Measurements from ENCODE around the gene DCAF8L2.
"Not testable (repeated sequence)": the region's sequence is repeated elsewhere in the genome, so short reads cannot be mapped to it uniquely, and the experiment has no call there.

The DCAF8L2 gene

DNA sequence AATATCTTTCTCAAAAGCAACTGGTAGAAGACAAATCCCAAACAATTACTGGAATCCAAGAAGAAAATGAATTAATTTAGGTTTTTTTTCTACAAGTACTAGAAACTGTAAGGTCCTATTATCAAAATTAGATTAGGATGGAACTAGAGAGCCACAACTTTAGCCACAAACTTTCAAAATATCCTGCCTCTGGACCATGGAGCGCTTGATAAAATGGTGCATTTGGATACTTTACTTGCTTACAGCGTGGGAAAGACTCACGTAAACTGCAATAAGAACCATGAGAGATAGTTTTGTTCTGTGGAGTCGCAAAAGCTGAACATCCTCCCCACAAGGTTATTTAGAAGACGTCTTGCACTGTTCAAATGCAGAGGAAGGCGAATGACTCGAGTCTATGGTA lies at the start of gene DCAF8L2:
TSS of gene DCAF8L2 (plus strand) at position 301 of the 400 bp plus-strand sequence. CDS start 156,552 bp downstream, outside the sequence.
- H3K27me3 ChIP-seq (ENCODE audit: control insufficient read depth, insufficient read depth, low read length): no peaks in the 10 kb centered on the region
- H3K4me1 ChIP-seq (ENCODE audit: control insufficient read depth, insufficient read depth, low read length): no peaks in the 10 kb centered on the region
- no CpG with 5 or more reads among the region's 7 CpGs for WGBS (ENCODE audit: insufficient coverage, insufficient read length)
- DNase-seq (ENCODE audit: low read depth, low spot score): no peak
- no peak within 1 kb of the TSS for H3K27ac ChIP-seq (ENCODE audit: low read length)
- no peak within 1 kb of the TSS for H3K4me3 ChIP-seq (ENCODE audit: low read length)
- H3K36me3 ChIP-seq (ENCODE audit: control insufficient read depth, insufficient read depth, low read length): no peaks in the 10 kb centered on the region
- no peaks in the 10 kb centered on the region for H3K9me3 ChIP-seq (ENCODE audit: control insufficient read depth, insufficient read depth, low read length)

DNA sequence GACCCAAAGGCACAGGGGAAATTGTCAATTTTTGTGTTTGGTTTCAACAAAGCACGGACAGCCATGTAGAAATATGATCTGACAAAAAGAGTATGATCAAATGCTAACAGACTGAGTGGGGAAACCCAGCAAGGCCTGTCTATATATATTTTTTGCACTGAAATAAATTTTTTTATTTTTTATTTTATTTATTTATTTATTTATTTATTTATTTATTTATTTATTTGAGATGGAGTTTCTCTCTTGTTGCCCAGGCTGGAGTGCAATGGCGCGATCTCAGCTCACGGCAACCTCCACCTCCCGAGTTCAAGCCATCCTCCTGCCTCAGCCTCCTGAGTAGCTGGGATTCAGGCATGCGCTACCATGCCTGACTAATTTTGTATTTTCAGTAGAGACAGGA lies 49.0 kb upstream of the DCAF8L2 start:
- H3K4me3 ChIP-seq (ENCODE audit: low read length); H3K4me1 ChIP-seq (ENCODE audit: control insufficient read depth, insufficient read depth, low read length); DNase-seq (ENCODE audit: low read depth, low spot score); H3K27me3 ChIP-seq (ENCODE audit: control insufficient read depth, insufficient read depth, low read length); H3K27ac ChIP-seq (ENCODE audit: low read length); H3K36me3 ChIP-seq (ENCODE audit: control insufficient read depth, insufficient read depth, low read length); H3K9me3 ChIP-seq (ENCODE audit: control insufficient read depth, insufficient read depth, low read length): not testable (repeated sequence)
- WGBS (ENCODE audit: insufficient coverage, insufficient read length): no CpG with 5 or more reads among the region's 6 CpGs

DNA sequence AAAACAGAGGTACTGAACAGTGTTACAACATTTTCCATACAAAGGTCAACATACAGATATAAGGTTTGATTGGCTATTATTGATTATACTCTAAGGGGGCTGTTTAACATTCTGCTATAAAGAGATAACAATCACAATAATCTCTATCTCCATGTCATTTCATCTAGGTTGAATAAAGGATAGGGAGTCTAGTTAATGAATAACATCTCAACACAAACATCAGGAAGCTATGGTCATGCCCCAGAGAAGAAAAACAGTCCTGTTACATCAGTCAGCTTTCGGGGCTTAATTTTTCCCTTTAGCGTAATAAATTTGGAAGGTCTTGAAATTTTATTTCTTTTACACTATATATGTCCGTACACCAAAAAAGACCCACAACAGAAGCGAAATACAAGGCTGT lies 41.5 kb upstream of the DCAF8L2 start:
- no CpG with 5 or more reads among the region's 4 CpGs for WGBS (ENCODE audit: insufficient coverage, insufficient read length)
- no peaks in the 10 kb centered on the region for H3K9me3 ChIP-seq (ENCODE audit: control insufficient read depth, insufficient read depth, low read length)

DNA sequence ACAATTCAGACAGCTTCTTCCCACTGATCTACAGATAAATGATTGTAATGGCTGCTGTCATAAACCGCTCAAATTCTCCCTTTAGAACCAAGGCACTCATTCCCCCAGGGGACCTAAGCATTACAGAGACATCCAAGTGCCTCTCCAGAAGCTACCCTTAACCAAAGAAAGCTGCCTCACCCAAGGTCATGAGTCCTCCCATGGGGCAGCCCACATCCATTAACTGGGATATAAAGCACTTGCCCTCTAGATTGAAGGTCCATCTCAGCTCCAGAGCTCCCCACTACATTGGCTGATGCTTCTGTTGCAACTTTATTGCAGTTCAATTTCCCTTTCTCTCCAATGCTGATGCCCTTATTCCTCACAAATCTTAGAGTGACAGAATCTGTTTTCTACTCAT lies 40.5 kb upstream of the DCAF8L2 start:
- Histone ChIP-seq H3K36me3 (ENCODE audit: control insufficient read depth, insufficient read depth, low read length) (no peaks in the 10 kb centered on the region), H3K27ac (ENCODE audit: low read length) (no peak overlapping the region), H3K27me3 (ENCODE audit: control insufficient read depth, insufficient read depth, low read length) (no peaks in the 10 kb centered on the region), H3K9me3 (ENCODE audit: control insufficient read depth, insufficient read depth, low read length) (no peaks in the 10 kb centered on the region), H3K4me3 (ENCODE audit: low read length) (no peak overlapping the region), H3K4me1 (ENCODE audit: control insufficient read depth, insufficient read depth, low read length) (no peaks in the 10 kb centered on the region)
- no CpG with 5 or more reads among the region's 1 CpG for WGBS (ENCODE audit: insufficient coverage, insufficient read length)
- DNase-seq (ENCODE audit: low read depth, low spot score): no peak

More for the DNA sequence above, 41.5 kb upstream of the DCAF8L2 start:
- Histone ChIP-seq H3K4me1 (ENCODE audit: control insufficient read depth, insufficient read depth, low read length) (no peaks in the 10 kb centered on the region), H3K27me3 (ENCODE audit: control insufficient read depth, insufficient read depth, low read length) (no peaks in the 10 kb centered on the region), H3K4me3 (ENCODE audit: low read length) (no peak overlapping the region), H3K27ac (ENCODE audit: low read length) (no peak overlapping the region), H3K36me3 (ENCODE audit: control insufficient read depth, insufficient read depth, low read length) (no peaks in the 10 kb centered on the region)
- DNase-seq (ENCODE audit: low read depth, low spot score): no peak

DNA sequence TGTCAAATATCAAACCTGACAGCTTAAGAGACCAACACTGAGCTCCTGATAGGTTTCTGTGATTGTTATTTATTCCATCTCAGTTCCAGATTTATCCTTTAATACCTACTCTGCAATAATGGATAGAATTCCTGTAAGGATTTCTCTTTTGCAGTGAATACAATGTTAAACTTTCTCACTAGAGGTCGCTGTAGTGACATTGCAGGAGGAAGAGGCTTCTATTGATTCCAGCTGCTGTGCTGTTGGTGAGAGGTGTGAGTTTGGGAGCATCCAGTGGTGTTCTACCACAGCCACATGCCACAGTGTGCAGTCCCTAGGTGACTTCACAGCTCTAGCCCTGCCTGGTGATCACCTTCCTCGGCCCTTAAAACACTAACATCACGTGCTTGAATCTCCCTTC lies 34.6 kb upstream of the DCAF8L2 start:
- H3K4me3 ChIP-seq (ENCODE audit: low read length): no peak overlapping the region
- WGBS (ENCODE audit: insufficient coverage, insufficient read length): no CpG with 5 or more reads among the region's 3 CpGs
- no peaks in the 10 kb centered on the region for H3K36me3 ChIP-seq (ENCODE audit: control insufficient read depth, insufficient read depth, low read length)
- H3K27ac ChIP-seq (ENCODE audit: low read length): no peak overlapping the region
- H3K4me1 ChIP-seq (ENCODE audit: control insufficient read depth, insufficient read depth, low read length): no peaks in the 10 kb centered on the region
- no peak for DNase-seq (ENCODE audit: low read depth, low spot score)
- no peaks in the 10 kb centered on the region for H3K9me3 ChIP-seq (ENCODE audit: control insufficient read depth, insufficient read depth, low read length)
- H3K27me3 ChIP-seq (ENCODE audit: control insufficient read depth, insufficient read depth, low read length): no peaks in the 10 kb centered on the region

DNA sequence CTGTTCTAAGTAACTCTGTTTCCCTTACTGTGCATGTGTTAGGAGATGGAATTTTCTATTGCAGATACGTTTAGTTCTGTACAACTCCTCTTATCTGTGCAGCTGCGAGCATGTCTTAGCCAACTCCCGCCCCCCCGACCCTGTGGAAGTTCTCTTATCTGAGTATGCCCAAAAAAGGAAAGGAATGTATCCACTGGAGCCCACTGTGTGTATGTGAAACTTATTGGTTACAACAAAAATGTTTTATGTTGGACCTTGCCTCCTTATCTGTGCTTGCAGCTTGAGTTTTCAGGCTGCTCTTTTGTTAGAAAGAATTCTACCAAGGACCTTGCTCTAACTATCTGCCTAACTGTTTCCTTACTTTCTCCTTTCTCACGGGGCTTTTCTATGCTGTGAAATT lies 24.2 kb upstream of the DCAF8L2 start:
- Histone ChIP-seq H3K9me3 (ENCODE audit: control insufficient read depth, insufficient read depth, low read length) (no peaks in the 10 kb centered on the region), H3K4me3 (ENCODE audit: low read length) (no peak overlapping the region), H3K27ac (ENCODE audit: low read length) (no peak overlapping the region), H3K36me3 (ENCODE audit: control insufficient read depth, insufficient read depth, low read length) (no peaks in the 10 kb centered on the region), H3K27me3 (ENCODE audit: control insufficient read depth, insufficient read depth, low read length) (no peaks in the 10 kb centered on the region), H3K4me1 (ENCODE audit: control insufficient read depth, insufficient read depth, low read length) (no peaks in the 10 kb centered on the region)
- WGBS (ENCODE audit: insufficient coverage, insufficient read length): no CpG with 5 or more reads among the region's 5 CpGs
- no peak for DNase-seq (ENCODE audit: low read depth, low spot score)

DNA sequence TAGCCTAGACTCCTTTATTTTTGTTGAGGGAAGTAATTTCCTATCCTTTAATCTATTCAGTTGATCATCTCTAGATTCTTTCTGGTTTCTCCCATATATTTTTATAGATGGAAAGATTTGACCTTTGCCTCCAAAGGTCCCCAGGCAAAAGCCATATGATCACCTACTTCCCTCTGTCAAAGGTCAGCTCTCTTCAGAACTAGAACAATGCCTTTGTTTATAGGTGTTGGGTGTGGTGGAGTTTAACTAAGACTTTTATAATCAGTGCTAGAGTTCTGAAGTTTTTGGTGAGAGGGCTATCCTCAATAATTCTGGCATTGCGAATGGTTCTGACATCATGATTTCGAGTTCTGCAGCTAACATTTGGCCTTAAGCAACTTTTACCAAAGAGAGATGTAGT lies 19.0 kb upstream of the DCAF8L2 start:
- DNase-seq (ENCODE audit: low read depth, low spot score): no peak
- no peak overlapping the region for H3K4me3 ChIP-seq (ENCODE audit: low read length)
- H3K4me1 ChIP-seq (ENCODE audit: control insufficient read depth, insufficient read depth, low read length): no peaks in the 10 kb centered on the region
- no peak overlapping the region for H3K27ac ChIP-seq (ENCODE audit: low read length)
- no CpG with 5 or more reads among the region's 2 CpGs for WGBS (ENCODE audit: insufficient coverage, insufficient read length)
- H3K36me3 ChIP-seq (ENCODE audit: control insufficient read depth, insufficient read depth, low read length): no peaks in the 10 kb centered on the region
- H3K9me3 ChIP-seq (ENCODE audit: control insufficient read depth, insufficient read depth, low read length): no peaks in the 10 kb centered on the region
- no peaks in the 10 kb centered on the region for H3K27me3 ChIP-seq (ENCODE audit: control insufficient read depth, insufficient read depth, low read length)

DNA sequence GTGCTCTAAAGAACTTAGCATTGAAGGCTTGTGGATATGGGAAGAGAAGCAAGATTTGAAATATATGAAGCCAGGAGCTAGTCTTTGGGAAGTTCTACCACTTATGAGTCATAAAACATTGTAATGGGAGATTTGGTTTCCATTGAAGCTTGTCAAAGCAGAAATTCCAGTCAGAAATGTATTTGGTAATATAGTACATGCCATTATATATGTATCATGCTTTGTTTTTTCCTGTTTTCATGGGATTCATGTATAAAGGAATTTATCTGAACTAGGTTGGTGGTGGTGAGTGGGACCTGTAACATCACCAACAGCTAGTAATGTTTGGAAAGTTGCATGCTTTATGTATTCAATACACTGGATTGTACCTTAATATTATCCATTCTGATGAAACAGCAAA lies 14.6 kb upstream of the DCAF8L2 start:
- Histone ChIP-seq H3K4me1 (ENCODE audit: control insufficient read depth, insufficient read depth, low read length) (no peaks in the 10 kb centered on the region), H3K27me3 (ENCODE audit: control insufficient read depth, insufficient read depth, low read length) (no peaks in the 10 kb centered on the region), H3K4me3 (ENCODE audit: low read length) (no peak overlapping the region), H3K9me3 (ENCODE audit: control insufficient read depth, insufficient read depth, low read length) (no peaks in the 10 kb centered on the region), H3K36me3 (ENCODE audit: control insufficient read depth, insufficient read depth, low read length) (no peaks in the 10 kb centered on the region), H3K27ac (ENCODE audit: low read length) (no peak overlapping the region)
- no peak for DNase-seq (ENCODE audit: low read depth, low spot score)

DNA sequence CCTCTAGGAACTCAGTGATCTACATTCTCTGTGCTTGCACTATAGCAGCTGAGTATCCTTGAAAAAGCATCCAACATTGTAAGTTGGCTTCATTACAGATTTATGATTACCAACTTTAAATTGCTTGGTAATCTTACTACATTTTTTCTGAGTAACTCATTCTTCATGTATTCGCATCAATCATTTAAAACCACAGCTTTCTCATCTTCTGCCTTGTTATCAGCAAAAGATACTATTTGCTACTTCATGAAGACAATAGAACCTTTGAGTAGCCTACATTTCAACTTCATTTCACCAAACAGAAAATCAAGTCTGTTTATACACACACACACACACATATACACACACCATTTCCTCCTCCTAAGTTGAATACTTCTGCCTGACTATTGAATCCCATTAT lies 6.2 kb upstream of the DCAF8L2 start:
- no peak overlapping the region for H3K27ac ChIP-seq (ENCODE audit: low read length)
- H3K9me3 ChIP-seq (ENCODE audit: control insufficient read depth, insufficient read depth, low read length): no peaks in the 10 kb centered on the region
- no peak overlapping the region for H3K4me3 ChIP-seq (ENCODE audit: low read length)
- no peaks in the 10 kb centered on the region for H3K4me1 ChIP-seq (ENCODE audit: control insufficient read depth, insufficient read depth, low read length)
- no peak for DNase-seq (ENCODE audit: low read depth, low spot score)
- no peaks in the 10 kb centered on the region for H3K36me3 ChIP-seq (ENCODE audit: control insufficient read depth, insufficient read depth, low read length)
- H3K27me3 ChIP-seq (ENCODE audit: control insufficient read depth, insufficient read depth, low read length): no peaks in the 10 kb centered on the region
- WGBS (ENCODE audit: insufficient coverage, insufficient read length): no CpG with 5 or more reads among the region's 1 CpG

DNA sequence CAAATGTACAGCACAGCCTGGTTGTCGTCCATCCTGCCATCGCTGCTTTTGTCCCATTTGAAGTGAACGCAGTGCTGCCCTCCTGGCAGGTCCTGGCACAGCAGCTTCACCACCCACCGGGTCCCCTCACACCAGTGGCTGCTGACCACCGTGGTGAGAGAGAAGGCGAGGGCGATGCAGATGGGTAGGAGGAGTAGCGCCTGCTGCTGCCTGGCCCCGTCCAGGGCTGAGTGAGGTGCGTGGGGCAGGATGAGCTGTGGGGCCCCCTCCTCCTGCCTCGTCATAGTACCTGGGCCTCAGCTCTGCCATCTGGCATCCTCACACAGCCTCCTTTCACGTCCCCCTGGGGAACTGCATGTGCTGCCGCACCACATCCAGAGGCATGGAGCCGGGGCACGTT lies 1.8 kb downstream of the DCAF8L2 start:
- no peaks in the 10 kb centered on the region for H3K27me3 ChIP-seq (ENCODE audit: control insufficient read depth, insufficient read depth, low read length)

DNA sequence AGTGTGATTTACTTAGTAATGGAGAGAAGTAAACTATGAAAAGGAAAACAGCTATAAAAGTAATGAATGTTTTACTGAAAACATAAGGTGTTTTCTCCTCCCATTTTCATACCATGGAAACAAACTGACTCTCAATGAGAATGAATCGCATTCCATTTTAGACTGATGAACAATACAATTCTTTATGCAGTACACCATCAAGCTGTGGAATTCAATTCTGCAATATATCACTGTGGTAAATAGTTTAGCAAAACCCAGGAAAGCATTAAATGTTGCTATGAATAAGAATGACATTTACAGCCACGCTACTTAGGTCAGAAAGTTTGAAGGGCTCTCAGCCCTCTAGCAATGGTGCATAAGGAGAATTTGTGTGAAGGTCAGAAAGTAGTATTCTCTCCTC lies 7.4 kb downstream of the DCAF8L2 start:
- no peak for DNase-seq (ENCODE audit: low read depth, low spot score)
- WGBS (ENCODE audit: insufficient coverage, insufficient read length): no CpG with 5 or more reads among the region's 2 CpGs
- Histone ChIP-seq H3K27me3 (ENCODE audit: control insufficient read depth, insufficient read depth, low read length) (no peaks in the 10 kb centered on the region), H3K9me3 (ENCODE audit: control insufficient read depth, insufficient read depth, low read length) (no peaks in the 10 kb centered on the region), H3K4me1 (ENCODE audit: control insufficient read depth, insufficient read depth, low read length) (no peaks in the 10 kb centered on the region), H3K36me3 (ENCODE audit: control insufficient read depth, insufficient read depth, low read length) (no peaks in the 10 kb centered on the region), H3K4me3 (ENCODE audit: low read length) (no peak overlapping the region), H3K27ac (ENCODE audit: low read length) (no peak overlapping the region)

More for the DNA sequence above, 1.8 kb downstream of the DCAF8L2 start:
- no CpG with 5 or more reads among the region's 15 CpGs for WGBS (ENCODE audit: insufficient coverage, insufficient read length)
- no peaks in the 10 kb centered on the region for H3K9me3 ChIP-seq (ENCODE audit: control insufficient read depth, insufficient read depth, low read length)
- H3K4me3 ChIP-seq (ENCODE audit: low read length): no peak overlapping the region
- H3K36me3 ChIP-seq (ENCODE audit: control insufficient read depth, insufficient read depth, low read length): no peaks in the 10 kb centered on the region
- H3K4me1 ChIP-seq (ENCODE audit: control insufficient read depth, insufficient read depth, low read length): no peaks in the 10 kb centered on the region
- no peak overlapping the region for H3K27ac ChIP-seq (ENCODE audit: low read length)
- no peak for DNase-seq (ENCODE audit: low read depth, low spot score)

All from iPS DF 6.9 (cell line).